Kidney epithelial cell (primary cell): ENCODE data around the gene DOK7. TPM values are rescaled to one million over a fixed set of nuclear protein-coding genes. Genes with fewer than 3 reads are reported as not detected.

ENCODE experiments used
- DNase-seq: peaks from one replicate; pipeline ENCODE4 v3.0.0-alpha.2; 2010; ENCODE audit warnings: low read depth
- H3K27me3 ChIP-seq: 2 replicates; pipeline ENCODE4 v1.6.0; 2011; ENCODE audit warnings: low read length; ENCODE audit not compliant: control insufficient read depth, insufficient read depth
- H3K36me3 ChIP-seq: 2 replicates; pipeline ENCODE4 v1.5.1; 2011; ENCODE audit warnings: low read length; ENCODE audit not compliant: control insufficient read depth, insufficient read depth
- H3K4me3 ChIP-seq: 2 replicates; pipeline ENCODE4 v1.5.1; 2011; ENCODE audit warnings: low read depth, mild to moderate bottlenecking, control low read depth, low read length
- CTCF ChIP-seq: IDR thresholded peaks from 2 replicates; pipeline ENCODE4 v1.5.1; 2011; ENCODE audit warnings: mild to moderate bottlenecking, moderate library complexity, low read length, control low read depth, inconsistent platforms; ENCODE audit not compliant: insufficient read depth, poor library complexity, severe bottlenecking
- total RNA-seq: library from RNA; depleted of rRNA; stranded (reverse); fragments of >200 nt; gene quantifications from 2 replicates; pipeline ENCODE4 v1.2.3, GENCODE V29; 2015

DOK7 gene
- total RNA-seq, 1 donor from 2014 or later = 6.9 TPM

GRCh38 chr4:3499710-3500109, 36.6 kb downstream of the DOK7 start:
- H3K27me3 ChIP-seq = peaks cover under 1% of the 10 kb centered on the region
- H3K36me3 ChIP-seq = no peaks in the 10 kb centered on the region
- no peak for DNase-seq
- no peak overlapping the region for H3K4me3 ChIP-seq
- TF ChIP-seq CTCF = no peak

GRCh38 chr4:3500111-3500510, 37.0 kb downstream of the DOK7 start:
- H3K4me3 ChIP-seq = no peak overlapping the region
- H3K27me3 ChIP-seq = no peaks in the 10 kb centered on the region
- DNase-seq = no peak
- no peak for TF ChIP-seq CTCF
- no peaks in the 10 kb centered on the region for H3K36me3 ChIP-seq

- TF ChIP-seq CTCF = no peak
- no peak overlapping the region for H3K4me3 ChIP-seq
- DNase-seq = no peak
- no peaks in the 10 kb centered on the region for H3K27me3 ChIP-seq
- no peaks in the 10 kb centered on the region for H3K36me3 ChIP-seq
Observed at GRCh38 chr4:3500634-3501101, 37.6 kb downstream of the DOK7 start.

GRCh38 chr4:3501126-3501824, 38.2 kb downstream of the DOK7 start:
- DNase-seq = no peak
- no peak for TF ChIP-seq CTCF
- no peak overlapping the region for H3K4me3 ChIP-seq
- H3K36me3 ChIP-seq = no peaks in the 10 kb centered on the region
- no peaks in the 10 kb centered on the region for H3K27me3 ChIP-seq

GRCh38 chr4:3501825-3502425, 38.8 kb downstream of the DOK7 start:
- H3K4me3 ChIP-seq = no peak overlapping the region
- TF ChIP-seq CTCF = no peak
- H3K36me3 ChIP-seq = no peaks in the 10 kb centered on the region
- no peaks in the 10 kb centered on the region for H3K27me3 ChIP-seq
- no peak for DNase-seq
